ENCODE data around the gene PER2. TPM values are rescaled to one million over a fixed set of nuclear protein-coding genes. Genes with fewer than 3 reads are reported as not detected.

The PER2 gene
- total and polyA plus RNA-seq, 2 donors (not counting 3 experiments of a cell fraction or from before 2014, with no cell fraction given) = 0.86 to 3.8 TPM

- TF ChIP-seq GATA2 (IDR thresholded peaks at IDR 0.05; ENCODE audit: insufficient read depth, insufficient read length, low read depth, low read length) (no peak), CTCF (IDR thresholded peaks at IDR 0.05; ENCODE audit: extremely low read depth in 1 of 2, insufficient read depth in 1 of 2, low read depth in 1 of 2, low read length in 2 of 2) (no peak), POLR2AphosphoS5 (IDR thresholded peaks at IDR 0.05; ENCODE audit: insufficient read depth, low read depth, low read length) (no peak), MAX (IDR thresholded peaks at IDR 0.05; ENCODE audit: insufficient read depth, insufficient read length) (no peak), FOS (IDR thresholded peaks at IDR 0.05; ENCODE audit: borderline replicate concordance, insufficient read depth, low read length) (no peak), MYC (IDR thresholded peaks at IDR 0.05; ENCODE audit: low read depth, low read length) (no peak), EZH2 (IDR thresholded peaks at IDR 0.05; ENCODE audit: borderline replicate concordance, low read depth, low read length, severe bottlenecking) (no peak), POLR2A (IDR thresholded peaks at IDR 0.05; ENCODE audit: low read depth, low read length) (no peak), JUN (IDR thresholded peaks at IDR 0.05; ENCODE audit: borderline replicate concordance, insufficient read depth, insufficient read length, low read depth) (no peak)
- Histone ChIP-seq H3K36me3 (ENCODE audit: control insufficient read depth in 2 of 2, extremely low read depth in 1 of 2, insufficient read depth in 2 of 2, low read length in 2 of 2) (no peaks in the 10 kb centered on the region), H3K27ac (ENCODE audit: insufficient read depth, low read depth, low read length) (peak overlapping the region; percentile 79), H3K9ac (replicated peaks; ENCODE audit: extremely low read depth, insufficient read depth, low read length) (peak overlapping the region; percentile 92), H3K4me3 (replicated peaks in 1 of 3; ENCODE audit: insufficient read depth in 1 of 3, low read depth in 1 of 3, low read length in 3 of 3) (peak overlapping the region; percentile 83 to 91 (median 87)), H3K79me2 (ENCODE audit: control insufficient read depth, insufficient read depth, low read length) (peaks cover 59% of the 10 kb centered on the region), H3K9me1 (replicated peaks; ENCODE audit: control insufficient read depth, extremely low read depth, insufficient read depth, low read length) (no peaks in the 10 kb centered on the region), H3K27me3 (ENCODE audit: control insufficient read depth in 2 of 2, insufficient read depth in 2 of 2, low read length in 2 of 2) (peaks cover 3 to 5% of the 10 kb centered on the region in 2 experiments), H4K20me1 (replicated peaks; ENCODE audit: control insufficient read depth, extremely low read depth, insufficient read depth, low read length) (no peaks in the 10 kb centered on the region), H3K4me2 (ENCODE audit: insufficient read depth, low read length) (peak overlapping the region; percentile 84), H2AFZ (ENCODE audit: low read depth, low read length) (peak overlapping the region; percentile 70), H3K9me3 (replicated peaks; ENCODE audit: control insufficient read depth, insufficient read depth, low read length) (no peaks in the 10 kb centered on the region), H3K4me1 (ENCODE audit: control insufficient read depth, extremely low read depth, insufficient read depth, low read length) (peaks cover 12% of the 10 kb centered on the region)
- CTCF ChIA-PET = interaction anchor here (0.8 to 2.5 kb wide), 5 partner anchors 13 to 344 kb away, joined by 3 to 21 read pairs (median 3); no protein-coding TSS in a partner anchor
- POLR2A ChIA-PET = interaction anchor here (0.6 to 0.7 kb wide), 2 partner anchors 222 to 1621 kb away, joined by 3 to 4 read pairs; no protein-coding TSS in a partner anchor
- dilution Hi-C loops (cut with MboI; ENCODE audit: extremely low pct_ligation_motif_present, low sequenced_read_pairs) = no loop called here
- TSS peak; percentile 29 for BruUV-seq (replicated peaks)
- DNase-seq (ENCODE audit: low read depth, low spot score) (peak; percentile 39), FAIRE-seq (peak; percentile 65)
- intact Hi-C loops (cut with micrococcal nuclease) = loop anchor here (1.0 to 2.0 kb wide), 3 partner anchors 33 to 60 kb away; partner anchors contain the start of gene ERFE
These were observed 85.9 kb downstream of the PER2 start for GRCh38 chr2:238202326-238203093.

Other genes starting within 250 kb of the PER2 start
- gene SCLY, start 227.6 kb downstream of the PER2 start, total RNA-seq = 28.6 and 32.7 TPM in 2 replicates
- 22.6 and 24.5 TPM in 2 replicates for gene SCLY, start 227.6 kb downstream of the PER2 start, polyA plus RNA-seq
- gene ESPNL, start 188.3 kb downstream of the PER2 start, total RNA-seq = not detected in 2 replicates
- gene ESPNL, start 188.3 kb downstream of the PER2 start, polyA plus RNA-seq = not detected in 2 replicates
- not detected in 2 replicates for gene KLHL30, start 149.9 kb downstream of the PER2 start, total RNA-seq
- gene KLHL30, start 149.9 kb downstream of the PER2 start, polyA plus RNA-seq = not detected in 2 replicates
- 0.46 and 1.2 TPM in 2 replicates for gene ERFE, start 129.6 kb downstream of the PER2 start, total RNA-seq
- gene ERFE, start 129.6 kb downstream of the PER2 start, polyA plus RNA-seq = 0.48 and 0.65 TPM in 2 replicates
- gene ILKAP, start 84.9 kb downstream of the PER2 start, total RNA-seq = 47.5 and 49.2 TPM in 2 replicates
- gene ILKAP, start 84.9 kb downstream of the PER2 start, polyA plus RNA-seq = 37.8 and 49.8 TPM in 2 replicates
- gene HES6, start 48.6 kb downstream of the PER2 start, total RNA-seq = 5.1 and 5.4 TPM in 2 replicates
- gene HES6, start 48.6 kb downstream of the PER2 start, polyA plus RNA-seq = 2.2 and 4.3 TPM in 2 replicates
- gene TRAF3IP1, start 31.9 kb upstream of the PER2 start, total RNA-seq = 15.0 and 15.9 TPM in 2 replicates
- gene TRAF3IP1, start 31.9 kb upstream of the PER2 start, polyA plus RNA-seq = 2.1 and 3.4 TPM in 2 replicates
- 16.2 and 16.7 TPM in 2 replicates for gene ASB1, start 138.3 kb upstream of the PER2 start, total RNA-seq
- 12.3 and 12.9 TPM in 2 replicates for gene ASB1, start 138.3 kb upstream of the PER2 start, polyA plus RNA-seq